GM20431 (cell line): ENCODE measurements around the gene ZNF639.

Experiments
- in situ Hi-C: fragments of 300-500 bp; cut with MseI, MboI; formaldehyde crosslinking; loops from one replicate; pipeline ENCODE4 v1.15.0; 2020; ENCODE audit warnings: low sequenced_read_pairs; ENCODE audit not compliant: unreplicated experiment

ZNF639 gene

GRCh38 chr3:179308001-179308400 is 14.8 kb upstream of the ZNF639 start:
- in situ Hi-C loops = loop anchor here (25.0 kb wide), 1 partner anchor 171 kb away; the partner anchor contains the start of gene PIK3CA

GRCh38 chr3:179309225-179310078 is 13.4 kb upstream of the ZNF639 start:
- in situ Hi-C loops = loop anchor here (10.0 to 25.0 kb wide), 2 partner anchors 172 to 295 kb away; partner anchors contain the start of gene PIK3CA

GRCh38 chr3:179318876-179319275 is 4.0 kb upstream of the ZNF639 start:
- in situ Hi-C loops = loop anchor here (10.0 to 25.0 kb wide), 2 partner anchors 182 to 304 kb away; partner anchors contain the start of gene PIK3CA

- in situ Hi-C loops = loop anchor here (25.0 kb wide), 1 partner anchor 184 kb away; the partner anchor contains the start of gene PIK3CA
These were observed 1.1 kb upstream of the ZNF639 start for GRCh38 chr3:179321668-179322285.

GRCh38 chr3:179323197-179324110 is 623 bp downstream of the ZNF639 start:
- in situ Hi-C loops = loop anchor here (25.0 kb wide), 1 partner anchor 186 kb away; the partner anchor contains the start of gene PIK3CA

- in situ Hi-C loops = loop anchor here (25.0 kb wide), 1 partner anchor 187 kb away; the partner anchor contains the start of gene PIK3CA
These were observed 1.5 kb downstream of the ZNF639 start for GRCh38 chr3:179324270-179324754.

- in situ Hi-C loops = no loop called here
These were observed 7.6 kb downstream of the ZNF639 start for GRCh38 chr3:179330438-179330837.

GRCh38 chr3:179332240-179332639 is 9.4 kb downstream of the ZNF639 start:
- in situ Hi-C loops = no loop called here

GRCh38 chr3:179333084-179333483 is 10.3 kb downstream of the ZNF639 start:
- in situ Hi-C loops = no loop called here

GRCh38 chr3:179336345-179336929 is 13.6 kb downstream of the ZNF639 start:
- in situ Hi-C loops = no loop called here

- in situ Hi-C loops = no loop called here
These were observed 24.7 kb downstream of the ZNF639 start, which contains the start of gene MFN1 for GRCh38 chr3:179347345-179348194. Gene MFN1, plus strand, starts transcription at chr3:179347709. Its CDS starts 1,143 bp downstream, at chr3:179348852.

GRCh38 chr3:179348325-179349013 is 25.6 kb downstream of the ZNF639 start:
- in situ Hi-C loops = no loop called here

GRCh38 chr3:179355996-179356395 is 33.2 kb downstream of the ZNF639 start:
- in situ Hi-C loops = no loop called here

GRCh38 chr3:179363332-179363731 is 40.5 kb downstream of the ZNF639 start:
- in situ Hi-C loops = no loop called here

- in situ Hi-C loops = no loop called here
These were observed 46.8 kb downstream of the ZNF639 start for GRCh38 chr3:179369621-179370020.

GRCh38 chr3:179373938-179374337 is 51.1 kb downstream of the ZNF639 start:
- in situ Hi-C loops = no loop called here

- in situ Hi-C loops = no loop called here
These were observed 52.5 kb downstream of the ZNF639 start for GRCh38 chr3:179375091-179375999.
